Duodenal mucosa (tissue), 2 donors: ENCODE data around the gene WWP2.

Experiments used
- H3K27ac ChIP-seq: one replicate; pipeline ENCODE4 v1.7.0; 2013; ENCODE audit warnings: low read depth, low read length
- H3K27me3 ChIP-seq, 2 donors: one replicate each; pipeline ENCODE4 v1.7.0; 2013; ENCODE audit warnings: low read length in 2 of 2, control low read depth in 1 of 2; ENCODE audit not compliant: insufficient read depth in 2 of 2, control insufficient read depth in 1 of 2
- H3K36me3 ChIP-seq, 2 donors: one replicate each; pipeline ENCODE4 v1.7.0; 2013; ENCODE audit warnings: low read length in 2 of 2, control low read depth in 1 of 2; ENCODE audit not compliant: insufficient read depth in 2 of 2, control insufficient read depth in 1 of 2
- H3K4me1 ChIP-seq, 2 donors: one replicate each; pipeline ENCODE4 v1.7.0; 2013; ENCODE audit warnings: low read length in 2 of 2, control low read depth in 1 of 2; ENCODE audit not compliant: insufficient read depth in 2 of 2, control insufficient read depth in 1 of 2
- H3K4me3 ChIP-seq, 2 donors: one replicate each; pipeline ENCODE4 v1.7.0; 2013; ENCODE audit warnings: low read length in 2 of 2, low read depth in 1 of 2
- H3K9ac ChIP-seq, 2 donors: one replicate each; pipeline ENCODE4 v1.7.0; 2013; ENCODE audit warnings: low read length in 2 of 2, low read depth in 1 of 2
- H3K9me3 ChIP-seq, 2 donors: one replicate each; pipeline ENCODE4 v1.7.0; 2013; ENCODE audit warnings: low read length in 2 of 2, control low read depth in 1 of 2; ENCODE audit not compliant: control insufficient read depth in 1 of 2

Gene WWP2

DNA sequence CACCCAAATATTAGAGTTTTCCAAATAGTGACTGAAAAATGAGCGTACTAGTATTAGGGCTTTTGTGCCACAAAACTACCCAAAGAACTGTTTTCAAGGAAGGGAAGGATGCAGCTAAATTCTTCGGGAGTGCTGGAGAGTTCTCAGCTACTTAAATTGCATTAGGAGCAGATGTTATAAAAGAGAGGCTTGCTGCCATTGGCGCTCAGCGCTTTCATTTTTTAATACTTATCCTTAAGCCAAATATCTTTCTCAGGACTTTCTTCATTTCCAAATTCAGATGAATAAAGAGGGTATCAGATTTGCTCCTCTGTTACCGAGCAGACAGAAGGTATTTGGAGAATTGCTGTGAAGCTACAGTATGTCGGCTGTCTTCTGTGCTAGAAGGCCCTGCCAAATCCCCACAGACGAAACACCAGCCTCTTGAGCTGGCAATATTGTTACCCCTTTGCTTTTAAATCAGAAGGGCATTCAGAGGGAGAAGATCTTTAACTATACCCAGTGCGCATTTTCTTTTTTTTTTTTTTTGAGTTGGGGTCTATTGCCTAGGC lies 141.8 kb downstream of the WWP2 start:
- H3K4me3 ChIP-seq, result no peak overlapping the region

DNA sequence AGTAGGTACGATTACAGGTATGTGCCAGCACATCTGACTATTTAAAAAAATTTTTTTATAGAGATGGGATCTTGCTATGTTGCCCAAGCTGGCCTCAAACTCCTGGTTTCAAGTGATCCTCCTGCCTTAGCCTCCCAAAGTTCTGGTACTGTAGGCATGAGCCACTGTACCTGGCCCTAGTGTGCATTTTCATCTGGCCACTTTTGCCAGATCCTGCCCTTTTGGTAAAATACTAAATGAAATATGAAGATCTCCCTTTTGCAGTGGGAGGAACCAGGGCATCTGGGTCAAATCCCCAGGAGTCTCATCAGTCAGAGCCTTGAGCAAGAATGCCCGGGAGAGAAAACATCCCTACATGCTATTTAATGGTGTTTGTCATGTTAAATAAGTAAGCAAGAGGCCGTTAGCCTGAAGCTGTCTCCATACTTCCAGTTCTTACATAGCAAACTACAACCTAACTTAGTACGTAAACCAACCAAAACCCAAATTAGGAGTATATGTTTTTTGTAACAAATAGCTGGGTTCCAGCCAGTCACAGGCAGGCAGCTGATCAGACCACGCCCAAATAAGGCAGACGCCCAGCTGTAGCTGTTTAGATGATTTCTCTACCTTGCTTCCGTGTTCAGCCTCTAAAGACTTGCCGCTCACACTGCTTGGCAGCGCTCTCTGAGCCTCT lies 142.5 kb downstream of the WWP2 start:
- no peak overlapping the region for H3K9ac ChIP-seq
- no peaks in the 10 kb centered on the region for H3K27me3 ChIP-seq
- no peak overlapping the region for H3K27ac ChIP-seq
- H3K4me1 ChIP-seq, result no peaks in the 10 kb centered on the region
- no peaks in the 10 kb centered on the region for H3K9me3 ChIP-seq
- no peak overlapping the region for H3K4me3 ChIP-seq
- H3K36me3 ChIP-seq, result peaks cover 8 to 48% of the 10 kb centered on the region in 2 donors

More for the DNA sequence above, 141.8 kb downstream of the WWP2 start:
- H3K27me3 ChIP-seq, result no peaks in the 10 kb centered on the region
- H3K9ac ChIP-seq, result no peak overlapping the region
- no peaks in the 10 kb centered on the region for H3K4me1 ChIP-seq
- H3K36me3 ChIP-seq, result peaks cover 3 to 42% of the 10 kb centered on the region in 2 donors
- no peaks in the 10 kb centered on the region for H3K9me3 ChIP-seq
- no peak overlapping the region for H3K27ac ChIP-seq

DNA sequence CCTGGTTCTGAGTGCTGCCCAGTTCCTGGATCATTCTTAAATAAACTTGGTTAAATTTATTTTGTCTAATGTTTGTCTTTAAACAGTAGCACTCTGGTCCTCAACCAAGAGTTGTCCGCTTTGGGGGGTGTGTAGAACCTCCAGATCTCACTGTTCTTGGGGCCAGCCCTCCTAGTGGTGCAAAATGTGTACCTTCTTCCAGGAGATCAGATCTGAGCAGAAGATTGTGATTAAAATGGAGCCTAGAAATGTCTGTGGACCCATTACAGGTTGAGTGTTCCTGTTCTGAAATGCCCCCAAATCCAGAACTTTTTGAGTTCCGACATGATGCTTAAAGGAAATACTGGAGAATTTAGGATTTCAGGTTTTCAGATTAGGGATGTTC lies 143.0 kb downstream of the WWP2 start:
- H3K4me3 ChIP-seq, result no peak overlapping the region
- H3K27ac ChIP-seq, result no peak overlapping the region
- H3K4me1 ChIP-seq, result no peaks in the 10 kb centered on the region
- peaks cover 8 to 48% of the 10 kb centered on the region in 2 donors for H3K36me3 ChIP-seq
- no peaks in the 10 kb centered on the region for H3K27me3 ChIP-seq
- H3K9ac ChIP-seq, result no peak overlapping the region
- no peaks in the 10 kb centered on the region for H3K9me3 ChIP-seq

DNA sequence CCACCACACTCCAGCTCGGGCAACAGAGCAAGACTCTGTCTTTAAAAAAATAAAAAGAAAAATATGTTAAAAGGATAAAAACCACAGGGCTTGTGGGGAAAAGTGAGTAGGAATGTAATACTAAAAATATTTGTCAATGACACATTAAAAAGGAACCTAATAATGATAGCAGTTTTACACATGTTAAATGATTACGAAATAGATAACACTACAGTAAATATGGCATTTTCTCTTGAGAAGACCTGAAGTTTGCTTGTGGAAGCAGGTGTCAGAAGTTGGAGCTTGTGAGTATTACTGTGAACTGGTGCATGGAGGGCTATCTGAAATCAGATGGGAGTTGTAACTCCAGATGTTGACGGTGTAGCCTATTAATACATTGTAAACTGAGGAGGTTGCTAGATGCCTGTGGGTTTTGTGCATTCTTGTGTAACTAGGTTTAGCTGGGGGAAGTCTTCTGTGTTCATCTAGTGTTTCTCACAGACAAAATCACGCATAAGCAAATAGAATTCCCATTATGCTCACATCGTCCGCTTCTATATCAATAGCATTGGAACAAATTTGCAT lies 144.8 kb downstream of the WWP2 start:
- Histone ChIP-seq H3K36me3 (peaks cover 8 to 51% of the 10 kb centered on the region in 2 donors), H3K9me3 (no peaks in the 10 kb centered on the region), H3K27me3 (no peaks in the 10 kb centered on the region), H3K4me3 (no peak overlapping the region), H3K4me1 (no peaks in the 10 kb centered on the region), H3K27ac (no peak overlapping the region), H3K9ac (no peak overlapping the region)

DNA sequence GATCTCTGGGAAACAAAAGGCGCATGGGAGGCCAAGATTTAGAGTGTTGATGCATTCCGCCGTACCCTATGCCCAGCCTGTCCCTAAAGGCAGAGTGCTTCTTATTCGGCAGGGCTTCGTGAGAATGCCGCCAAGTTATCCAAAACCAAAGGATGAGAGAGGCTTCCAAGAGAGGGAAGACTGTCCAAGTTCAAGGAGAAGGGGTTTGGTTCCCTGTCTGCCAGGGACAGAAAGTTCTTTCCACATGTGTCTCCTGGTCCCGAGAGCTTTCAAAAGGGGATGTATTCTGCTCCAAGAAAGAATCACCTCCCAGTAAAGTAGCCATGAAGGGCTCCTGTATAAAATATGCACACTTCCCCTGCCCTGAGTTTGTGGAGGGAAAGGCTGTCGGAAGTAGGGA lies 146.9 kb downstream of the WWP2 start:
- H3K4me3 ChIP-seq, result no peak overlapping the region
- no peaks in the 10 kb centered on the region for H3K27me3 ChIP-seq
- peaks cover 8 to 39% of the 10 kb centered on the region in 2 donors for H3K36me3 ChIP-seq
- no peak overlapping the region for H3K27ac ChIP-seq
- no peak overlapping the region for H3K9ac ChIP-seq
- no peaks in the 10 kb centered on the region for H3K4me1 ChIP-seq
- H3K9me3 ChIP-seq, result no peaks in the 10 kb centered on the region

DNA sequence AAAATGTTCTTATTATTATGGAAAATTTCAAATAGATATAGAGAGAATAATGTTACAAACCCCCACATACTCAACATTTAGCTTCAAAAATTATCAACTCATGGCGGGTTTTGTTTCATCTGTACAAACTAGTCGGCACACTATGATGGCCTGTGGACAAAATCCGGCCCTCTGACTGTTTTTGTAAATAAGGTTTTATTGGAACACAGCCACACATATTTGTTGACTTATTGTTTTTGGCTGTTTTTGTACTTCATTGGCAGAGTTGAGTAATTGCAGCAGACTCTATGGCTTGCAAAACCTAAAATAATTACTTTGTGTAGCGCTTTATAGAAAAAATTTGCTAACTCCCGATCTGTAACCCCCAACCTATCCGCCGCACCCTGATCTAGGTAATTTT lies 147.6 kb downstream of the WWP2 start:
- H3K27ac ChIP-seq, result no peak overlapping the region

DNA sequence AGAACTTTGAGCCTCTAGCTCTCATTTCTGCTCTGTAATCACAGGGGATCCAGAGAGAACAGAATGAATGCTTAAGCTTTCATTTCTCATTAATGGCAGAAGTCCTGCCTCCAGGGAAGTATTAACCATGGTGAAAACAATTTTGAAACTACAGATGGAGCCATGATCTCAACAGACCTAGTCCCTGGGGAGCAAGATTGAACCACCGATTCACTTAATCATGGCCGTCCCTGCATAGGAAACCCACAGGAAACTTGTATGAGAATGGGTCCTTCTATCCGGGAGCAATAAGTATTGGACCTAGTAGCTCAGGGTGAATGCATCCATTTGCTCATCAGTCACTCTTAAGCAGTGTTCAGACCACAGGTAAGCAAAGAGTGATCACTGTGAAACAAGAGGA lies 148.8 kb downstream of the WWP2 start:
- H3K27ac ChIP-seq, result no peak overlapping the region
- no peaks in the 10 kb centered on the region for H3K9me3 ChIP-seq
- no peak overlapping the region for H3K9ac ChIP-seq
- no peaks in the 10 kb centered on the region for H3K27me3 ChIP-seq
- H3K36me3 ChIP-seq, result peaks cover 8 to 32% of the 10 kb centered on the region in 2 donors
- H3K4me3 ChIP-seq, result no peak overlapping the region
- no peaks in the 10 kb centered on the region for H3K4me1 ChIP-seq

More for the DNA sequence above, 147.6 kb downstream of the WWP2 start:
- no peaks in the 10 kb centered on the region for H3K9me3 ChIP-seq
- H3K4me1 ChIP-seq, result no peaks in the 10 kb centered on the region
- no peak overlapping the region for H3K9ac ChIP-seq
- H3K36me3 ChIP-seq, result peaks cover 8 to 39% of the 10 kb centered on the region in 2 donors
- H3K27me3 ChIP-seq, result no peaks in the 10 kb centered on the region
- no peak overlapping the region for H3K4me3 ChIP-seq

DNA sequence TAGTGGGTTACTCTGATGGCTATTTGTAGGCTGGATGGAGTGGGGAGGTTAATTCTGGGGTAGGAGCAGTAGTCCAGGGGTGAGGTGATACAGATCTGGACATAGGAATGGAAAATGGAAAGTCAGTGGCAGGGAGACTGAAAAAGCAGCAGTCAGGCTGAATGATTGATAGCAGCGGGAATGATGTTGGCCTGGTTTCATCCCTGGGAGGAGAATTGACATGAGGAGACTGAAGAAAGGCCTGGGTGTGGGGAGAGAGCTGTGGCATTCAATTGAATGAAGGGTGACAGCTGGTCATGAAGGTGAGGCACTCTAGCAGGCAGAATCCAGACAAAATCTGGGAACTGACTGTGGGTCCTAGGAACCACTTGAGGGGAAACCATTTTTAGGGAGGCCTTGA lies 154.3 kb downstream of the WWP2 start:
- no peak overlapping the region for H3K27ac ChIP-seq

DNA sequence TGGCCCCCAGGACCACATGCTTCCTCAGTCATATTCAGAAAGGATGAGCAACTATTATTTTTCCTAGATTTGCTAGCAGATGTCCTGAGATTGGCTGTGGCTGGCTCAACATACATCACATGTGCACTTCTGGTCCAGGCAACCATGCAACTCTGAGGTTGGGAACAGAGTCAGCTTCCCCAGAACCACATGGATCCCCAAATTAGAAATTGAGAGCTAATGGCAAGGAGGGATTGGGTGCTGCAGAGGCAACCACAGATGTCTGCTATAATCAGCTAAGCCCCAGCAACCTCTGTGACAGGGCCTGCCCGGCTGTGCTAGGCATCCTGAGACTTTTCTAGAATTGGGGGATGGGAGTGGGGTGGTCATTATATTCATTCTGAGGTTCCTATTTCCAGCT lies 155.2 kb downstream of the WWP2 start:
- Histone ChIP-seq H3K27me3 (no peaks in the 10 kb centered on the region), H3K9me3 (no peaks in the 10 kb centered on the region), H3K27ac (no peak overlapping the region), H3K4me1 (no peaks in the 10 kb centered on the region), H3K36me3 (peaks cover 2 to 25% of the 10 kb centered on the region in 2 donors), H3K9ac (no peak overlapping the region), H3K4me3 (no peak overlapping the region)

More for the DNA sequence above, 154.3 kb downstream of the WWP2 start:
- no peaks in the 10 kb centered on the region for H3K27me3 ChIP-seq
- H3K9ac ChIP-seq, result no peak overlapping the region
- H3K4me1 ChIP-seq, result no peaks in the 10 kb centered on the region
- no peaks in the 10 kb centered on the region for H3K9me3 ChIP-seq
- no peak overlapping the region for H3K4me3 ChIP-seq
- peaks cover 2 to 24% of the 10 kb centered on the region in 2 donors for H3K36me3 ChIP-seq

DNA sequence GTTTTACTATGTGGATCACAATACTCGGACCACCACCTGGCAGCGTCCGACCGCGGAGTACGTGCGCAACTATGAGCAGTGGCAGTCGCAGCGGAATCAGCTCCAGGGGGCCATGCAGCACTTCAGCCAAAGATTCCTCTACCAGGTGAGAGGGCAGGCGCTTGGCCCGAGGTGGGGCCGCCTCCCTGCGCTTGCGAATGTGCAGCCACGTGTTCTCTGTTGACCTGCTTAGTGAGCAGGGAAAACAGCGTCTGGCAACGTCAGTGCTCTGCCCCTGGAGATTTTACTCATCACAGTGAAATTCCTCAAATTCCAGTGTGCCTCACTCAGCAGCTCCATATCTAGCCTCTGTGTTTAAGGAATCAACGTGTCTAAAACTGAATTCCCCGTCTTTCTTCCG lies 155.6 kb downstream of the WWP2 start:
- Histone ChIP-seq H3K4me1 (no peaks in the 10 kb centered on the region), H3K27ac (no peak overlapping the region), H3K36me3 (peaks cover 2 to 25% of the 10 kb centered on the region in 2 donors), H3K9ac (no peak overlapping the region), H3K9me3 (no peaks in the 10 kb centered on the region), H3K4me3 (no peak overlapping the region), H3K27me3 (no peaks in the 10 kb centered on the region)
